ENCODE results near the gene TLL2.

Gene TLL2

DNA sequence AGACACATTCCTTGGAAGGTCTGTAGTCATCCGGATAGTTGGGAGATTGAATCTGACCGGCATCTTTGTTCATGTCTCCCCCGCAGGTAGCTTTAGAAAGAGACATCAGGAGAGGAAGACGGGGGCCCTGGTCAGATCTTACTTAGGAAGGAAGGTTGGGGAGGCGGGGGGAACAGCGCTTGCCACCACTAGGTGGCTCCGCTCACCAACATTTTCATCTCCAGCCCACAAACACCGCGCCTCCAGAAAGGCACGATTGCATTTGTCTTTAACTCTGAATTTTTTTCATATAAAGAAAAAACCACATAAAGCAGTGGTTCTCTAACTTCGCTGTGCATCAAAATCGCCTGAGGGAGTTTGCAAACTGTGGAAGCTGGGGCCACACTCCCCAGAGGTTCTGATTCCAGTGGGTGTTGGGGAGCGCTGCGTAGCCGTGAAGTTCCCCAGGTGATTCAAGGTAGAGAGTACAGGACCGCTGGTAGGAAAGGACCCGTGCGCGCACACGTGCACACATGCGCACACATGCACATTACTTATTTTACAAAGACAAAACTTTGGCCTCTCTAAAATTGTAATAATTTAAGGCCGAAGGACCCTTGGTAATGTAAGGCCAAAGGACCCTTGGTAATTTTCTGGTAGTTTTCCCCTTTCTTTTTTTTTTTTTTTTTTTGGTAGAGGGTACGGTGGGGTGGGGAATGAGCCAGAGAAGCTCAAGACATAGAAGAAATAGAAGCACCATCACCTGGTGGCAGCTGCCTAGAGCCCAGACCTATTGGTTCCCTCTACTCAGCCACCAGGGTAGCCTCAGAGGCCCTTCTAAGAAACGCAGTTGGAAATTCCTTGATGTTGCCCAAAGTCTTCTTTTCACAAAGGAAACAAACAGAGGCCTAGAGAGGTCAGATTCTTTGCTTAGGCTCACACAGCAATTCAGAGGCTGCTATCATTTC is 117.5 kb downstream of the TLL2 start:
- DNase-seq (ENCODE audit: low spot score): peak; percentile 80

DNA sequence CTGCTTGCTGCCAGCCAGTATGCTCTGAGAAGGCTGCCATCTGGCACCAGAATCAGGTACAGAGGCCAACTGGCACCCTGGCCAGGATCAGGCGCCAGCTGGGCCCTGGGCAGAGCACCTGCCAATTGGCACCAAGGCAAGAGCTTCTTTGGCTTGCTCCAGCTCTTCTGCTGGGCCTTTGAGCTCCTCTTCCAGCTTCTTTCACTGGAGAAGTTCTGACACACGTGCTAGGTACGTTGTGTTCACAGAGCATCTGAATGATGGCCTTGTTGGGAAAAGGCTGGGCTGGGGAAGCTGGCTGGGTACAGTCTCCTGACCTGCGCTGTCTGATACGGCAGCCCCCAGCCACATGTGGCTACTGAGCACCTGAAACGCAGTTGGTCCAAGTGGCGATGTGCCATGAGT is 123.3 kb downstream of the TLL2 start:
- peak; percentile 78 for DNase-seq (ENCODE audit: low spot score)

DNA sequence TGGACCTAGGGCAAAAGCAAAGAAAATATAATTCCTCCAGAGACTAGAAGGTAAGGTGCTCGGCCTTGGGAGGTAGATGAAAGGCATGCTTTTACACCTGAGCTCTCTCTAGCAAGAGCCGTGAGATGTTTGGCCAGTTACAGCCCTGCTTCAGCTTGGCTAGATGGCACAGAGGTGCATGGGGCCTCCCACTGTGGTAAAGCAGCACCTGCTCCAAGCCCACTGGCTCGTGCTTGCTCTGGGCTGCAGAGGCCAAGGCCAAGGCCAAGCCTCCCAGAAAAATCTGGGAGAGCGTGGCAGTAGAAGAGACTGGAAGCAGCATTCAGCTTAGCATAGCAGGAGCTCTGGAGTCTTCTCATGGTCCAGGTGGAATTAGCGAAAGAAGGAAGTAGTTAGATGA is 123.9 kb downstream of the TLL2 start:
- DNase-seq (ENCODE audit: low spot score): no peak

DNA sequence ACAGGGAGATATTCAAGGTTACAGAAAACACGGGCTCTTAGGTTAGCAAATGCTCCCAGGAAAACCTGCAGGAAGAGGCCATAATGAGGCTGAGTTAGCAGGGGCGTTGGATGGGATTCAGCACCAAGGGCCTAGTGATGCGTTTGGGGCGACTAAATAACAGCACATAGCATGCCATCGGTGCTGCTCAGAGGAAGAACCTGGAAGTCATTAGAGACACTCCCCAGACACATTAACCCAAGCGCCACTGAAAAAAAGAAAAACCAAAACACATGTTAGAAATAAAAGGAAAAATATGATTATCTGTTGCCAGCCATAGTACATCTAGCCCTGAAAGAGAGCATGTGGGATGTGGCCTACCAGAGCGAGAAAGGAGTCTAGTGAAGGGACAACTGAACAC is 126.1 kb downstream of the TLL2 start:
- no peak for DNase-seq (ENCODE audit: low spot score)

DNA sequence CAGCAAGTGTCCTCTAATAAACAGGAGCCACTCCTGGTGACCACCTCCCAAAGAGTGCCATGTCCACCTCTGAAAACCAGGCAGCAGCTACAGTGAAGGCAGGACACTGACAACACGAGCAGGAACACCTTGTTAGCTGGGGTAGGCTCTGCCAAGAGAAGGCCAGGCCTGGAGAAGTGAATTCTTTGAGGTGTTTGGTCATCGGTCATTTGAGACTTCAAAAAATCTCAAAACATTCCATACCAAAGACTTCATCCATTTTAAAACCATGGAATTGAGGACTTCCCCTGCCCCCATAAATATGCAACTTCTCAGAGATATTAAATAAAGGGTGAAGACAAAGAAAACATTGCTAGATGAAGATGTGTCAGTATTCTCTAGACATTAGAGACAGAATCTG is 126.6 kb downstream of the TLL2 start:
- DNase-seq (ENCODE audit: low spot score): no peak

DNA sequence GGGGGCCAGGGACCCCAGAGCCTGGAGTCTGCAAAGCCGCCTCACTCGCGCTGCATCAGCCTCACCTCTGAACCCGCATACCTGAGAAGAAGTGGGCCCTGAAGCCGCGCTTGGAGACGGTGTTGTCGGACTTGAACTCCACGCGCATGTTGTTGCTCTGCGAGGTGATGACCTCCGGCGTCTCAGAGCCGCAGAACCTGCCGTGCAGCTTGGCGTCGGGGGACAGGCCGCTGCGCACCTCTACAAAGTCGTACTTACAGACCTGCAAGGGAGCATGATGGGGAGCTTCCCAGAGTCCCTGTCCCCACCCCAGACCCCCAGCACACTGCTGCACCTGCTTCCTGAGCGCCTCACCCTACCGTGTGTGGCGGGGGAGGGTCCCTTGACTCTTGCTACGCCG is 129.2 kb downstream of the TLL2 start:
- DNase-seq (ENCODE audit: low spot score): no peak

DNA sequence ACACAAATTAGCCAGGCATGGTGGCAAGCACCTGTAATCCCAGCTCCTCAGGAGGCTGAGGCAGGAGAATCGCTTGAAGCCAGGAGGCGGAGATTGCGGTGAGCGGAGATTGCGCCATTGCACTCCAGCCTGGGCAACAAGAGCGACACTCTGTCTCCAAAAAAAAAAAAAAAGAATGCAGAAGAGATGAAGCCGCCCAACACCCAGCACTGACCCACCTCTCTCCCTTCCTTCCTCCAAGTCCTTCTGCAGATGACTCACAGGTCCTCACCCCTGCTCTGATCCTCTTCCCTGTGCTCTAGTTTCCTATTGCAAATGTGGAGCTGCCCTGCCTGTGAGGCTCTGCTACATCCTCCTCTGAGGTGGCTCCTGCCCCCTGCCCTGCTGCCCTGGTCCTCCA is 132.9 kb downstream of the TLL2 start:
- no peak for DNase-seq (ENCODE audit: low spot score)

DNA sequence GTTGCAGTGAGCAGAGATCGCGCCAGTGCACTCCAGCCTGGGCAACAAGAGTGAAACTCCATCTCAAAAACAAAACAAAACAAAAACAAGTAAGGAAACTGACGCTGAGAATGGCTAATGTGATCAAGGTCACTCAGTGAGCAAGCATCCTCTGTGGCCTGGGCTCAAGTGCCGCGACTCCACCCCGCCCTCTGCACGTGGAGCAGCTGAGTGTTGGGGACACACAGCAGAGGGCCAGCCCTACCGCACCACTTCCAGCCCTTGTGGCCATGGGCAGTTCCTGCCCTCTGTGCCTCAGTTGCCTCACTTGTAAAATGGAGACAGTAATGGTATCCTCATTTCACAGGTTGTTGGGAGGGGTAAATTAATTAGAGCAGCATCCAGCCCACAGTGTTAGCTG is 134.0 kb downstream of the TLL2 start:
- DNase-seq (ENCODE audit: low spot score): no peak

DNA sequence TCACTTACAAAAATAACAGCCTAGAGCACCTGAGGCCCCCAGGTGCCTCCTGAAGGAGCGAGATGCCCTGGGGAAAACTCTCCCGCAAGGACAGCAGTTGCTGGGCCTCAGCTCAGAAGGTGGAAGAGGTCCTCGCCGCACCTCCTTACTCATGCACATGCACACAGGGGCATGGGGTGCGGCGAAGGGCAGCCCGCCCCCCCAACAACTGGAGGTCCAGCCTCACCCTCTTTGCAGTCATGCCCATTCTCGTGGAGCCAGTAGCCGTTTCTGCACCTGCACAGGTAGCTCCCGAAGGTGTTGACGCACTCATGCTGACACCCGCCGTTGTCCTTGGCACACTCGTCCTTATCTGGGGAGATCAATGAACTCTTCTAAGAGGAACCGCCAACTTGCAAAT is 135.0 kb downstream of the TLL2 start:
- no peak for DNase-seq (ENCODE audit: low spot score)

DNA sequence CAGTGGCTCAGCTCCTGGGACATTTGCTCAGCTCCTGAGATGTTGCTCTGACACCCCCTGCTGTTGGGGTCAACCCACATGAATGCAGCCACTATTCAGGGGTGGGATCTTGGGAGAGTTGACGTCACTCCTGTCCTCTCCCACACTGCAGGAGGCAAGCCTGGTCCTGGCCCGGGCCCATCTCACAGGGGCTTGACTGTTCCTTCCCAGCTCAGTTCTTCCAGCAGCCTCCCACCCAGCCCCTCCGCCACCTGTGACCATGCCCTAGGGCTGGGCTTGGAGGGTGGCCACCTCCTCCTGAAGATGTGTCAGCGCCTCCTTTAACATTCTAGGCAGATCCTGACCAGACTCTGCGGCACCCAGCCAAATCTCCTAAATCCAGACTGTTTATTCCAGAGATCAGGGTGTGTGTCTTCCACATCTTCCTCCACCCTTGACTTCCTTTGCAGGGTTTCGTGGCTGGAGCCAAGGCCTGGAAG is 135.9 kb downstream of the TLL2 start:
- DNase-seq (ENCODE audit: low spot score): no peak

DNA sequence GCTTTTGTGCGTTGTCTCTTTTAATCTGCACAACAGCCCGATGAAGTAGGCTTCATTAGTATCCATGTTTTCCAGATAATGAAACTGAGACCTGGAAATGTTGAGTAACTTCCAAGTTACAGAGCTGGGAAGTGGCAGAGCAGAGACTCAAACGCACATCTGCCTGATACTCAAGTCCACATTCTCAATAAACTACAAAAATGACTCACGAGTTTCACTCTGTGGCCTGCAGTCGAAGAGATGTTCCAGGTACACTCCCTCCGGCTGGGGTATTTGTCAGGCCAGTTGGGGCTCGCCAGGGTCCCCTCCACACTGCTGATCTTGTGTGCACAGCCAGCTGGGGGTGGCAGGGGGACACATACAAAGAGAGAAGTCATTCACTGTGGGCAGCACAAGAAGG is 137.2 kb downstream of the TLL2 start:
- no peak for DNase-seq (ENCODE audit: low spot score)

DNA sequence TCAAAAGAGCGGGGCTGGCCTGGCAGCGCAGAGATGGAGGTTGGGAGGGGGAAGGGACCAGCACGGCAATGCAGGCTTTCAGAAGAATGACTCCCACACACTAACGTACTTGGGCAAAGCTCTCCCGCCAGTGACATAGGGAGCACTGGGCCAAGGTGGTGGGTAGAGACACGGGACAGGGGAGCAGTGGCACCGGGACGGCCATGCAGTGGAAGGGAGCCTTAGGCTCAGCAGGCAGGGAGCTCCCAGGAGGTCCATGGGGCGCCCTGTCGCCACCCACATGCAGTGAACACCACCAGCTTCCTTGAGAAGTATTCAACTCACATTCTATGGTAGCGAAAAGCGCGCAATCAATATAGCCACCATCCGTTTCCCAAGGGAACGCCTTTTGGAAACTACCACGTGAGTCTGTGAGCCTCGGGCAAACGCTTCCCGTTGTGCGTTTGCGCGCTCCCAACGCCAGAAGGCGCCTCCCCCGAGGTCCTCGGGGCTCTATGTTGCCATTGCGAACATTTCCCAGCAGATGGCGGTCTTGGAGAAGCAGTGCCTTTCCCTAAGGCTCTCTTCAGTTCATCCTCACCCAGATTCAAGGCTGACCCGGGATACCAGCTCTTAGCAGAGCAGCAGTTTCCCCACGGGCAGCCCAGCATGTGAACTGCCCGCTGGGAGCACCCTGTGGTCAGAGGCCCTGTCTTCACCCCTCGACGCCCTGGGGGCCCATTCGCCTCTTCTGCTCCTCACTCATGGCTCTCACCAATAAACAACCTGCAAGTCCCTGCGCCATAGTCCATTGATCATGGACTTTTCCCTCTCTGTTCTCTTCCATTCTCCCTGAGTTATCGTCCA is 138.5 kb downstream of the TLL2 start:
- peak; percentile 90 for DNase-seq (ENCODE audit: low spot score)

DNA sequence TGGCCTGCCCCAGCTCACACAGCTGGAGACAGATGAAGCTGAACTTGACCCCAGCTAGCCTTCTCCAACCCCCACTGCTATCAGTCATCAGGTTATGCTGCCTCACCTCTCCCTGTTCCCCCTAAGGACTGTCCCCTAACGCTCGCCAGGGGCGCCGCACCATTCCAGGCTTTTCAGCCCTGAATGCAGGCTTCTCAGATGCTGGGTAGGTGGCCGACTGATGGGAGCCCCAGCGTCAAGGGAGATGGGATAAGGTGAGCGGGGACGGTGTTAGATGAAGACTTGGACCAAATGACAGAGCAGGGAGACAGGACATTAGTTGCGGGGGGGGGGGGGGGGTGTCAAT is 139.1 kb downstream of the TLL2 start:
- no peak for DNase-seq (ENCODE audit: low spot score)

DNA sequence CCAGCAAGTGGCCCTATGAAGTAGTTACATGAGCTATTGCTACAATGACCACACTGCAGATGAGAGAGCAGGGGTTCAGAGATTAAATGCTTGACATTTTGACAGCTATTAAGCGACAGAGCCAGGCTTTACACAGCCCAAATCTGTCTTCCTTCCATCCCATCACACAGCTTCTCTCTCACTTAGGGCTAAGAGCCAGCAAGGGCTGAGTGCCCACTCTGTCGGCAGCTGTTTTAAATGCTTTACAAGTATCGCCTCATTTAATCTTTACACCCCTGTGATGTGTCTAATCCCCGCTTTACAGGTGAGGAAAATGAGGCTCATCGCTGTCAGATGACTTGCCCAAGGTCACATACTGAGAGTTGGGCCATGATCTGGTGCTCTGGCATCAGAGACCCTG is 139.7 kb downstream of the TLL2 start:
- no peak for DNase-seq (ENCODE audit: low spot score)

DNA sequence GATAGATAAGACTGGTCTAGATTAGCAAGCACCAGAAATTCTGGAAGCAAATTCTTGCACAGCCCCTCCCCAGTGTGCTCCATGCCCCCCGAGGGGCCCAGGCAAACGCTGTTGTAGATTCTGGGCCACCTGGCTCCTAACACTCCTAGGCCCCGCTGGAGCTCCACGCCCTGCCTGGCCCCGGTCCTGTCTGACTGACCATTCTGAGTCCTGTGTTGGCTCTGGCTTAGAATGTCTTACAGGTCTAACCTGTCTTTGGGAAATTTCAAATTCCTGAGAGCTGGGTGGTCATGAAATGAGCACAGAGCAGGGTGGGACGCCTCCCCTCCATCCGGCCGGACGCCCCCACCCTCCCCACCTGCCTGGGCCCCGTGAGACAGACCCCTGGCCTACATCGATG is 142.4 kb downstream of the TLL2 start:
- DNase-seq (ENCODE audit: low spot score): no peak

DNA sequence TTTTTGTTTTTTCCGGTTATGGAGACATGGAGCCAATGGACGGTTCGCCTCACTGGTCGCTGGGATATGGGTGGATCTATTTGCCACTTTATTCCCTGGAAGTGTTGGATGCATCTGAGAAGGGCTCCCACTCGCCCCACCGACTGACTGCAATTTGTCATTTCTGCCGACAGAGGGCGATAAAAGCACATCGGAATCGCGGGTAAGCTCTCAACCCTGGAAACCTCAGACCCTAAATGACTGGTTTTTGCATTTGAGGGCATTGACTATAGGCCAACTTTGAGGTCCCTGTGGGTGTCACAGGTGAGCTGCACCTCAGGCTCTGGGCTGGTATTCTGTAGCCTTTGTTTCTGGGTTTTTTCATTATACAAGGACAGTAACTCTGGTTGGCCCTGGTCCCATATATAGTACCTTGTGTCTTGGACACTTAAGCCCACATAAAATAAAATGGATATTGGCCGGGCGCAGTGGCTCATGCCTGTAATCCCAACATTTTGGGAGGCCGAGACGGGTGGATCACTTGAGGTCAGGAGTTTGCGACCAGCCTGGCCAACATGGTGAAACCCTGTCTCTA is 143.1 kb downstream of the TLL2 start:
- DNase-seq (ENCODE audit: low spot score): no peak

DNA sequence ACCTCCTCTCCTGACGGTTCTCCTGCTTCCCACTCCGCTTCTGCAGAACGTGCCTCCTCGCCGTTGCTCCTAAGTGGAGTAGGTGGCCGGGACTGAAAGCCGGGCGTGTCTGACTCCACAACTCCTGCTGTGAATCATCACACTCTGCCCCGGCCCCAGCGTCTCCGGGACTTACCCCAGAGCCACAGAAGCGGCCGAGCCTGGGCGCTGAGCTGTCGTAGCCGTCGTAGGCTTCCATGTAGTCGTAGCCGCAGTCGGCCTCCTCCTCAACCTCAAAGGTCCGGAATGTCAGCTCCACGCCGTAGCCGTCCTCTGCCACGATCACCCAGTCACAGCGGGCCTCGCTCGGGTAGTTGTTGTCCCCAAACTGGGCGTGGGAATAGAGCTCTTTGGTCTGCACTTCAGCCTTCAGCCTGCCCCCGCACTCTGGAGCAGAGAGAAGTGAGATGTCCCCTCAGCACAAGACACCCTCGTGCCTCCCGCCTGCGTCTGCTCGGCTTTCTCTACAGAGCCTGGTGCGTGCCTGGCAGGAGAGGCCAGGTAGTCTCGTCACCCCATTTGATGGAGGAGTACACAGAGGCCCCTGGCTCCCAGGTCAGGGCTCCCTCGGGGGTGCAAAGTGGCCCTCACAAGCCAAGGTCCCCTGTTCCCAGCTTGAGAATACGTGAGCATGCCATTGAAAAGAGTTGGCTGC is 143.7 kb downstream of the TLL2 start:
- DNase-seq (ENCODE audit: low spot score): no peak

DNA sequence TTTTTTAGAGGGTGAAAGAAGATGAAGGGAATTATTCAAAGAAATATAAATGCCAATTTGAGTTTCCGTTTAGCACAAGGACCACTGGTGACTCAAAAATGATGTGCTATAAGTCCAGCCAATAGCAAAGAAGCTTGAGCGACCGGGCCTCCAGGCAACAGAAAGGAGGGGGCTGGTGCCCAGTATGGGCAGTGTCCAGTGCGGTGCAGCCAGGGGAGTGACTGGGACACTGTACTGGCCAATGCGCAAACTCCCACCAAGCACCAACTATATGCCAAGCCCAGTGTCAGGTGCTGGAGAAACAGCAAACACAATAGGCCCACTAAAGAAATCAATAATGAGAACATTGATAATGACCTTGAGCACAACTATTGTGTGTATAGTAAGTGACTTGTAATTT is 144.8 kb downstream of the TLL2 start:
- DNase-seq (ENCODE audit: low spot score): no peak

DNA sequence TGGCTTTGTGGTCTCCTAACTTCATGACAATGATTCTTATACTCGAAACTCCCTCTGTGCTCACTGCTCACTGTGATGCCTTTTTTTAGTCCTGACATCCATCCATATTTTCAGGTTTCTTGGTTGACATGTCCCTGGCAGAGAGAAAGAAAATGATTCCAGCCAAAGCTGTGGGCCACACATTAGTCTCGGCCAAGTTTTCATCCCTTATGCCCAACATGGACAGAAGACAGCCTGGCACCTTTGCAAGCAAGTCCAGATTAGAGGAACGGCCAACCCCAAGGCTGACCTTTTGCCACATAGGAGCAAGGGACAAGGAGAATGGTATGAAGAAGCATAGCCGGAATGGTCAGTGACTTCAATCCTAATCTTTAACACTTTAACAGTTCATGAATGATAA is 146.3 kb downstream of the TLL2 start:
- DNase-seq (ENCODE audit: low spot score): no peak

DNA sequence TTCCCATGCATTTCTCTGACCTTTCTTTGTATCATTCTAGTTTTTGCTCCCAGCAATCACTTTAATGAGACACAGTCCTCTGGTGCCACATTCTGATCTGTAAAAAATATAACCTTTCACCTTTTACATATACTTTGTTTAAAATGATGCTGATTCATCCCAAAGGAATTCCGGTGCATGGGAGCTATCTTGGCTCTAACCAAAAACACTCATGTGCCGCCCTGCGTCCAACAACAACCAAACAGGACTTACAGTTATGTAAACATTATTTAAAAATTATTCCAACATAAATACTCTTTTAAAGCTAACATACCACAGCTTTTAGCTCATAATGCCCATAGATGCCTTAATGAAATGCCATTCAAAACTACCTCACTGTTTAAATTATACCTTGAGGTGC is 147.2 kb downstream of the TLL2 start:
- DNase-seq (ENCODE audit: low spot score): no peak

DNA sequence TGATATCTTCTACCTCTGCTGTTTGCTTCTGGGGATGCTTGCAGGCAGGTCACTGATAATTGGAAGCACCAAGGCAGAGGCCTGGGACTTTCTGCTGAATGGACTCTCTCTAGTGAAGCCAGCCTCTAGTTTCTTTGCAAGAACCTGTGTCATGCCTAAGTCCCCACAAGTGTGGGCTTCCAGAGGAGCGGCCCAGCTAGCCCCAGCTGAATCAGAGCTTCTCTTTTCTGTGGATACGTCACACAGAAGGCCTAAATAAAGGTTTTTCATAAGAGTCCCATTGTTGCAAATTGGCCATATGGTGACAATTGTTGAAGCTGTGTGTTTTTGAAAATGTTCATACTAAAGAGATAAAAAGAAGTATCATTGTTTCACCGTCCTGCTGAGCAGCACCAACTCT is 148.2 kb downstream of the TLL2 start:
- peak; percentile 79 for DNase-seq (ENCODE audit: low spot score)

DNA sequence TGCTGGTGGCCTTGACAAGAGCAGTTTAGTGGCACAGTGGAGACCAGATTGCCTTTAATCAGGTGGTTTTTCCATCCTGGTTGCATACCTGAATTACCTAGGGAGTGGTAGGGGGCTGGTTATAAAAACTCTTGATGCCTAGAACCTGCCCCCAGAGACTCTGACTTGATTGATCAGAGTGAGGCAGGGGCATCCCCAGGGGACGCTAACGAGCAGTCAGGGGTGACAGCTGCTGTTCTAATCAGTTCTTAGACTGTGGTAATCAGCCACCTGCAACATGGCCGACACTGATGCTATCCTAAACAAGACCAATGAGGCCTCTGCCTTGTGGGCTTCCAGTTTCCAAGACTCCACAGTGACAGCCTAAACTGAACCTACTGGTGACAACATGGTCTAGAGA is 153.0 kb downstream of the TLL2 start:
- DNase-seq (ENCODE audit: low spot score): no peak
